Heart right ventricle (tissue), 16 donors: ENCODE results near the gene CUTA. TPM values are rescaled to one million over a fixed set of nuclear protein-coding genes. Genes with fewer than 3 reads are reported as not detected.

Experiments
- ATAC-seq, 8 donors: fragments of 200-7000 bp; cut with Tn5 transposase; one replicate each; pipeline ENCODE4 v1.9.1; 2020; ENCODE audit warnings: mild to moderate bottlenecking in 8 of 8, moderate library complexity in 8 of 8, moderate number of reproducible peaks in 1 of 8
- DNase-seq, 2 donors: peaks; one replicate each; pipeline ENCODE4 v3.0.0-alpha.2; 2020
- H3K27ac ChIP-seq, 10 donors: fragments of 200-600 bp; sonication (generic) in 2 of 10; one replicate each; pipeline versions ENCODE4 v1.5.0 to v1.8.0; 2020 to 2022; ENCODE audit warnings: mild to moderate bottlenecking in 3 of 10
- H3K27me3 ChIP-seq, 7 donors: fragments of 200-600 bp; one replicate each; pipeline ENCODE4 v1.8.0; 2021 to 2022; ENCODE audit warnings: mild to moderate bottlenecking in 2 of 7
- H3K36me3 ChIP-seq, 9 donors: fragments of 200-600 bp; sonication (generic) in 1 of 9; one replicate each; pipeline versions ENCODE4 v1.5.0 to v1.8.0; 2020 to 2022; ENCODE audit warnings: mild to moderate bottlenecking in 2 of 9
- H3K4me1 ChIP-seq, 9 donors: fragments of 200-600 bp; sonication (generic) in 1 of 9; one replicate each; pipeline versions ENCODE4 v1.5.0 to v1.8.0; 2020 to 2022; ENCODE audit warnings: mild to moderate bottlenecking in 4 of 9
- H3K4me3 ChIP-seq, 10 donors: fragments of 200-600 bp; sonication (generic) in 2 of 10; one replicate each; pipeline versions ENCODE4 v1.5.0 to v1.8.0; 2020 to 2022; ENCODE audit warnings: mild to moderate bottlenecking in 7 of 10, moderate library complexity in 2 of 10
- H3K9me3 ChIP-seq, 11 donors: fragments of 200-600 bp in 10 of 11; sonication (generic) in 2 of 11; one replicate each; pipeline versions ENCODE4 v1.5.0 to v1.8.0; 2013 to 2022; ENCODE audit warnings: mild to moderate bottlenecking in 2 of 11, control low read depth in 1 of 11, moderate library complexity in 1 of 11
- WGBS, 2 donors: extraction: QIAGEN DNeasy Blood & Tissue Kit; methylation state at CpG; one replicate each; pipeline ENCODE4 v1.1.7; 2013; ENCODE audit warnings: inconsistent platforms in 1 of 2; 5-methylcytosine and 5-hydroxymethylcytosine counted together
- intact Hi-C, 10 donors: fragments of 100-400 bp; cut with DNase I; formaldehyde crosslinking; loops; one replicate each; pipeline versions ENCODE4 v1.11.1 to v1.14.2; 2022
- polyA plus RNA-seq, 2 donors: library from polyadenylated mRNA; stranded (reverse); fragments of 200-250 nt; gene quantifications; one replicate each; pipeline ENCODE4 v1.2.3, GENCODE V29; 2013
- total RNA-seq, 10 donors: library from RNA; stranded (reverse); fragmentation: NEBNext Ultra II Directional in 3 of 10; extraction: Animal tissue kit (Norgen Biotek cat#: 25700) in 3 of 10; gene quantifications; one replicate each; pipeline versions ENCODE4 v1.2.1 to v1.2.4, GENCODE V29; 2021 to 2023
- TF ChIP-seq, protein P1 (sequence below), 9 donors: fragments of 200-600 bp; sonication (generic) in 2 of 9; IDR thresholded peaks; one replicate each; pipeline versions ENCODE4 v1.5.0 to v1.8.0; 2021 to 2022; ENCODE audit warnings: antibody characterized with exemption in 9 of 9, mild to moderate bottlenecking in 5 of 9, moderate library complexity in 1 of 9
- donor health status: Arrhythmogenic right ventricular cardiomyopathy.
- donor health status: ischemic (EF 13 %, LVEDD 7.1; RV severe dilation, severe dysfunction).
- donor health status: healthy with polysubstance abuse.
- donor health status: DM: no; HTN: yes; CAD: no.
- donor health status: DM: no; HTN: no; CAD: no.
- donor health status: ischemic (EF 25% LVEDD 6.9; RV normal size, moderate dysfunction).
- donor health status: ischemic (EF 25% LVEDD 5.7; RV mildly dilated, moderate dysfunction).
- donor health status: healthy.
- donor health status: DM: yes; HTN: yes; CAD: no.
- donor health status: Ischemic cardiomyopathy.
- donor health status: ischemic (EF 35%, LVEDD 5.7; RV mildly dilated, moderate dysfunction).
- donor health status: nonischemic (EF 11% LVEDD 7.7; RV severe dilation, severe dysfunction).
- donor health status: DM: yes; HTN: yes; CAD: no.
- donor health status: PGD.
- donor health status: ischemic (EF 29% LVEDD 5.4; RV normal size, mild dysfunction).
- donor health status: nonischemic (EF 23%, LVEDD 6.1; RV moderate dilation, normal function).

Gene CUTA
- total and polyA plus RNA-seq, 12 donors = 94.7 to 161 (median 114) TPM

DNA sequence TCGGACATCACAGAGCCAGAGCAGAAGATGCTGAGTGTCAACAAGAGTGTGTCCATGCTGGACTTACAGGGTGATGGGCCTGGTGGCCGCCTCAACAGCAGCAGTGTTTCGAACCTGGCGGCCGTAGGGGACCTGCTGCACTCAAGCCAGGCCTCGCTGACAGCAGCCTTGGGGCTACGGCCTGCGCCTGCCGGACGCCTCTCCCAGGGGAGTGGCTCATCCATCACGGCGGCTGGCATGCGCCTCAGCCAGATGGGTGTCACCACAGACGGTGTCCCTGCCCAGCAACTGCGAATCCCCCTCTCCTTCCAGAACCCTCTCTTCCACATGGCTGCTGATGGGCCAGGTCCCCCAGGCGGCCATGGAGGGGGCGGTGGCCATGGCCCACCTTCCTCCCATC lies 25.1 kb upstream of the CUTA start:
- TF ChIP-seq, protein P1, sequence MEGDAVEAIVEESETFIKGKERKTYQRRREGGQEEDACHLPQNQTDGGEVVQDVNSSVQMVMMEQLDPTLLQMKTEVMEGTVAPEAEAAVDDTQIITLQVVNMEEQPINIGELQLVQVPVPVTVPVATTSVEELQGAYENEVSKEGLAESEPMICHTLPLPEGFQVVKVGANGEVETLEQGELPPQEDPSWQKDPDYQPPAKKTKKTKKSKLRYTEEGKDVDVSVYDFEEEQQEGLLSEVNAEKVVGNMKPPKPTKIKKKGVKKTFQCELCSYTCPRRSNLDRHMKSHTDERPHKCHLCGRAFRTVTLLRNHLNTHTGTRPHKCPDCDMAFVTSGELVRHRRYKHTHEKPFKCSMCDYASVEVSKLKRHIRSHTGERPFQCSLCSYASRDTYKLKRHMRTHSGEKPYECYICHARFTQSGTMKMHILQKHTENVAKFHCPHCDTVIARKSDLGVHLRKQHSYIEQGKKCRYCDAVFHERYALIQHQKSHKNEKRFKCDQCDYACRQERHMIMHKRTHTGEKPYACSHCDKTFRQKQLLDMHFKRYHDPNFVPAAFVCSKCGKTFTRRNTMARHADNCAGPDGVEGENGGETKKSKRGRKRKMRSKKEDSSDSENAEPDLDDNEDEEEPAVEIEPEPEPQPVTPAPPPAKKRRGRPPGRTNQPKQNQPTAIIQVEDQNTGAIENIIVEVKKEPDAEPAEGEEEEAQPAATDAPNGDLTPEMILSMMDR (IDR thresholded peaks at IDR 0.05) = no peak
- ATAC-seq = peak in 1 of 8 donors; percentile 4
- WGBS, 2 donors = 95 to 96% methylated on average over 17 of the region's 17 CpGs
- H3K9me3 ChIP-seq = no peaks in the 10 kb centered on the region
- H3K4me3 ChIP-seq = no peak overlapping the region
- H3K27me3 ChIP-seq = no peaks in the 10 kb centered on the region
- DNase-seq = no peak
- peaks cover 0 to 89% (median 6%) of the 10 kb centered on the region in 9 donors for H3K36me3 ChIP-seq
- intact Hi-C loops = no loop called here
- H3K4me1 ChIP-seq = peaks cover 0 to 20% (median 0%) of the 10 kb centered on the region in 9 donors
- no peak overlapping the region for H3K27ac ChIP-seq

DNA sequence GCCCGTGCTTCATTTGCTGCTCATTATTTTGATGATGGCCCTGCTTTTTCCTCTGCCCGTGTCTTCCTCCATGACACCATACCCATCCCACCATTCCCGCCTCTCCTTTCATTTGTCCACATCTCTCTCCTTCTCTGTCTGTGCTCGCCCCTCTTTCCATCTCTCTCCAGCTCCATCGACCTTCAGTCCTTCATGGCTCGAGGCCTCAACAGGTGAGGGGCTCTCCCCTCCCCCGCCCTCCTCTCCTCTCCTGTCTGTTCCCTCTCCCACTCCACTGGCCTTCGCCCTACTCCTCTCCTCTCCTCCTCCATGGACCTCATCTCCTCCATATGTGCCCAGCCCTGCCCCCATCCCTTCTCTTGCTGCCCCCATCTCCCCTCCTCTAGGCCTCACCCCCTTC lies 24.4 kb upstream of the CUTA start:
- Histone ChIP-seq H3K9me3 (no peaks in the 10 kb centered on the region), H3K4me3 (no peak overlapping the region), H3K27me3 (no peaks in the 10 kb centered on the region), H3K36me3 (peaks cover 0 to 89% (median 6%) of the 10 kb centered on the region in 9 donors), H3K4me1 (peaks cover 0 to 20% (median 0%) of the 10 kb centered on the region in 9 donors), H3K27ac (no peak overlapping the region)
- intact Hi-C loops = no loop called here
- no peak for DNase-seq
- 91 to 95% methylated on average over 8 of the region's 8 CpGs for WGBS, 2 donors
- TF ChIP-seq, protein P1 (IDR thresholded peaks at IDR 0.05) = no peak
- ATAC-seq = no peak

DNA sequence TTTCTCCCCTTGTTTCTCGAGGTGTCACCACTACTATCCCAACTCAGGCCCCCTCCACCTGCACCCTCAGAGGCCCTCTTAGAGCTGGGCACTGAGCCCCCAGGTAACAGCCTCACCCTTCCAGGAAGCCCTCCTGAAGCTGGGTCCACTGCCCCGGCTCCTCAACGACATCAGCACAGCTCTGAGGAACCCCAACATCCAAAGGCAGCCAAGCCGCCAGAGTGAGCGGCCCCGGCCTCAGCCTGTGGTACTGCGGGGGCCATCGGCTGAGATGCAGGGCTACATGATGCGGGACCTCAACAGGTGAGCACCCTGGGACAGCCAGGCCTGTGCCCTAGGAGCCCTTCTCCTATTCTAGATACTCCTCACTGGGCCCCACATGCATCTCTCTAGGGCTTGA lies 23.6 kb upstream of the CUTA start:
- ATAC-seq = no peak

DNA sequence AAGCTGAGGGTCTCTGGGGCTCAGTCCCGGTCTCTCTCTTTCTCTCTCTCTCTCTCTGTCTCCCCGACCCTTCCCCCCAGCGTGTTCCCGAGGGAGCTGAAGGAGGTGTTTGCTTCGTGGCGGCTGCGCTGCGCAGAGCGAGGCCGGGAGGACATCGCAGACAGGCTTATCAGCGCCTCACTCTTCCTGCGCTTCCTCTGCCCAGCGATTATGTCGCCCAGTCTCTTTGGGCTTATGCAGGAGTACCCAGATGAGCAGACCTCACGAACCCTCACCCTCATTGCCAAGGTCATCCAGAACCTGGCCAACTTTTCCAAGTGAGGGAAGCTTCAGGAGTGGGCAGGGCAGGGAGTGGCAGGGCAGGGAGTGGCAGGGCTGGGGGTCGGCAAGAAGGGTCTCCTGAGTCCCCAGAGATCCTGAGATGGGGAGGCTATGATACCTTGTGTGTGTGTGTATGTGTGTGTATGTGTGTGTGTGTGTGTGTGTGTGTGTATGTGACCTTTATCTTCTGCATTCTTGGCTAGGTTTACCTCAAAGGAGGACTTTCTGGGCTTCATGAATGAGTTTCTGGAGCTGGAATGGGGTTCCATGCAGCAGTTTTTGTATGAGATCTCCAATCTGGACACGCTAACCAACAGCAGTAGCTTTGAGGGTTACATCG lies 22.9 kb upstream of the CUTA start:
- 75 to 76% methylated on average over 19 of the region's 19 CpGs for WGBS, 2 donors
- DNase-seq (no peak), ATAC-seq (no peak)
- TF ChIP-seq, protein P1 (IDR thresholded peaks at IDR 0.05) = no peak
- H3K4me1 ChIP-seq = peaks cover 0 to 15% (median 0%) of the 10 kb centered on the region in 9 donors
- intact Hi-C loops = no loop called here
- H3K9me3 ChIP-seq = no peaks in the 10 kb centered on the region
- no peak overlapping the region for H3K27ac ChIP-seq
- H3K27me3 ChIP-seq = no peaks in the 10 kb centered on the region
- peaks cover 0 to 89% (median 15%) of the 10 kb centered on the region in 9 donors for H3K36me3 ChIP-seq
- H3K4me3 ChIP-seq = no peak overlapping the region

More for the DNA sequence above, 23.6 kb upstream of the CUTA start:
- Histone ChIP-seq H3K4me1 (peaks cover 0 to 20% (median 0%) of the 10 kb centered on the region in 9 donors), H3K27ac (no peak overlapping the region), H3K36me3 (peaks cover 0 to 89% (median 9%) of the 10 kb centered on the region in 9 donors), H3K4me3 (no peak overlapping the region), H3K27me3 (no peaks in the 10 kb centered on the region), H3K9me3 (no peaks in the 10 kb centered on the region)
- no peak for DNase-seq
- TF ChIP-seq, protein P1 (IDR thresholded peaks at IDR 0.05) = no peak
- 95% methylated on average over 9 of the region's 9 CpGs for WGBS, 2 donors
- intact Hi-C loops = no loop called here
